HG03045 (cell line): ENCODE results near the gene IL32.

Source experiments
- ATAC-seq: cut with Tn5 transposase; IDR thresholded peaks from one replicate; pipeline ENCODE4 v1.9.1; 2021; ENCODE audit warnings: mild to moderate bottlenecking, moderate library complexity; ENCODE audit not compliant: unreplicated experiment

The IL32 gene

DNA sequence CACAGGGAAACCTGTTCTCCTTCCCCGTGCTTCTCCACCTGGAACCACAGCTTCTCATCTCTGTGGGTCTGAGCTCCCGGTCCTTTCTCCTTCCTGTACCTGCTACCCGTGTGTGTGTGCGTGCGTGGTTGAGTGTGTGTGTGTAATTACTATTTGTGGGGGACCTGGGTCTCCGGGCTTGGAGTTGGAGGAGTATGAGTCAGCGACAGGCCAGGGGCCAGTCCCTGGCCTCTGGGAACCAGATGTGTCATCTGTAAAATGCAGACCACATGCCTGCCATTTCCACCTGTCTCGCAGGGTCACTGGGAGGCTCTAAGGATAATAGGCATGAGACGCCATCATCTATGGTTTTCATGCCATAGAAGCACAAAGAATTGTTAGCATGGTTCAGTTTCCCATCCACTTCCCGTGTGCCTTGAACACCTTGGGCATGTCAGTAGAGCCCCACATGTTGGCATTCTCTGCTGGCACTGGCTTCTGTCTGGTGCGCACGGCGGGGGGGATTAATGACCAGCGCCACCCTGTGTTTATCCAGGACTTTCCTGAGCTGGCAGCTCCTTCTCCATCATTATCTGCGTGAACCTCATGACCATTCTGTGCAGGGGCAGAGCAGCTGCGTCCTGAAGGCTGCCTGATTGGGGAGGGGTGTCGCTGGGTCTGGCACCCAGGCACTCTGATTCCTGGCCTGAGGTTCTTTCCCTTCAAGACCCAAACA lies 48.5 kb downstream of the IL32 start:
- ATAC-seq: no peak

DNA sequence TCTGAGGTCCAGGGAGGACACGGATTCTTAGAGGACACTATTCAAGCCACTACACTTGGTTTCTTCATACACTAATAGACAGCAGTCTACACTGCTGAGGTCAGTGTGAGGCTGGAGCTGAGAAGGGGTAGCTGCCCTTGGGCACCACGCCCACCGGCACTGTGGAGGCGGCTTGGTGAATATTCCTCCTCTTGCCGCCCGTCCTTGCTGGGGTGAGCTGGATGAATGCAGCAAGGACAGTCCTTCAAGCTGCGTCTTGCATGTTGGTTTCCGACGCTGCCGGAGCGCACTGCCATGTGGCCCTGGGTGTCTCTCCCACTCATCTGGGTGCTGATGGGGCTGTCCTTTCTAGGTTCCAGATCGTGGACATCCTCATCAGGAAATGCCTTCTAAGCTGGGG lies 49.6 kb downstream of the IL32 start:
- ATAC-seq: no peak

DNA sequence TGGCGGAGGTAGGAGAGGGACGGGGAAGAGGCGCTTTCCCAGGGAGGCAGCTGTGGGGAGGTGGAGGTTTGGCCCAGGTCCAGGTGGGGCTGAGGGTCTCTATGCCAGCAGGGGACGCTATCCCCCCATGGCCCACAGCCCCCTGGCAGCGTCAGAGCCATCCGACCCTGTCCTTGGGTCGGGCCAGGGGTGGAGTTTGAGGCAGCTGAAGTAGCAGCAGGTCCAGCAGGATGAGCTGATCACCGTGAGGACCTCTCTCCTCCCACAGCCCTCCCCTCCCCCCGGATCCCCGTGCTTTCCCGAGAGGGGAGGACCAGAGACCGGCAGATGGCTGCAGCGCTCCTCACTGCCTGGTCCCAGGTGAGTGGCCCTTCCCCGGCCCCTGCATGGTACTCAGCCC lies 50.1 kb downstream of the IL32 start:
- no peak for ATAC-seq

DNA sequence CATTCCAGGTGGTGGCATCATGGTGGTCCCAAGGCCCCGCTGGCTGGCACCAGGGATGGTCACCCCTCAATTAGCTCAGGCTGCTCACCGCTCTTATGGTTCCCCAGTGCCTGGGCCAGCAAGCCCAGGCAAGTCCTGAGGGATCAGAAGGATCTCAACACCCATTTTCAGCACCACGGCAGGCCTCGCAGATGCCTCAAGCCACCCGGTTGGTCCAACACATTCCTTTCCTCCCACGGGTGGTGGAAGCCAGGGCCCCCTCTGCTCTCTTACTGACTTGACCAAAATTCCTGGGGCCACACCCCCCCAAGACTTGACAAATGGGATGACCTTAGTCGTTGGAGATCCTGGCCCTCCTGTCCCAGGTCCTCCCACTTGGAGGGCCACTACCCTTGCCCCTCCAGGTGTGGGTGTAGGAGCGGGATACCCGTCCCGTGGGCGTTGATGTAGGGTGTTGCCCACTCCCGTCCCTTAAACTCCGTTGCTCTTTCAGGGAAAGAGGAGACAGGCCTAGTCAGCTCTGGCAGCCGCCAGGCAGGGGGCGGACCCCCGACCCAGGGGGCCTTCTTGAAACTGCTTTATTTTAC lies 52.9 kb downstream of the IL32 start:
- no peak for ATAC-seq

DNA sequence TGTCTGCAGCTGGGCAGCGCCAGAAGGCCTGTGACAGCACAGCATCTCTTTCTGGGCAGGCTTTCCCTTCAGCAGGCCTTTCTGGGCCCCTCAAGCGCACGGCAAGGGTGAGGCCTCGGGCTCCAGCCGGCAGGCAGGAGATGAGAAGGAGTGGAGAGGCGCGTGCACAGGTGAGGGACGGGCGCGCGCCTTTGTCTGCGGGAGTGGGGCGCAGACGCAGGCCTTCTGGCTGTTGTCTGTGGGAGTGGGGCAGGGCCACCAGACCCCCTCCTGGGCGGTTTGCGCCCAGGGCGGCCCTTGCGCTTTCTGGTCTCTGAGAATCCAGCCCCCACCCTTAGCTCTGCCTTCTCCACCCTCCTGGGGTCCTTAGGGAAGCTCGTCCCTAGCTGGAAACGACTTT lies 53.4 kb downstream of the IL32 start:
- no peak for ATAC-seq
